HS-27A (cell line): ENCODE results near the gene DYNC2H1.

Experiments used
- DNase-seq: peaks from one replicate; pipeline ENCODE4 v3.0.0-alpha.2; 2012; ENCODE audit warnings: low read depth, missing footprints

Gene DYNC2H1

GRCh38 chr11:103108933-103109817, at the start of gene DYNC2H1:
Gene DYNC2H1 (plus strand): TSS chr11:103109426. CDS start chr11:103109575, 149 bp downstream.
- peak; percentile 53 for DNase-seq

GRCh38 chr11:103061656-103062055, 47.6 kb upstream of the DYNC2H1 start:
- DNase-seq, result no peak

- DNase-seq, result no peak
These were observed 42.1 kb upstream of the DYNC2H1 start for GRCh38 chr11:103067118-103067517.

GRCh38 chr11:103069367-103069766, 39.9 kb upstream of the DYNC2H1 start:
- DNase-seq, result no peak

GRCh38 chr11:103070142-103070541, 39.1 kb upstream of the DYNC2H1 start:
- DNase-seq, result no peak

- DNase-seq, result no peak
These were observed 38.2 kb upstream of the DYNC2H1 start for GRCh38 chr11:103071008-103071407.

- no peak for DNase-seq
These were observed 32.9 kb upstream of the DYNC2H1 start for GRCh38 chr11:103076361-103076760.

GRCh38 chr11:103077554-103077953, 31.7 kb upstream of the DYNC2H1 start:
- DNase-seq, result no peak

- no peak for DNase-seq
These were observed 30.5 kb upstream of the DYNC2H1 start for GRCh38 chr11:103078710-103079109.

- DNase-seq, result no peak
These were observed 29.4 kb upstream of the DYNC2H1 start for GRCh38 chr11:103079833-103080232.

GRCh38 chr11:103085758-103086365, 23.4 kb upstream of the DYNC2H1 start:
- DNase-seq, result no peak

GRCh38 chr11:103086461-103086860, 22.8 kb upstream of the DYNC2H1 start:
- no peak for DNase-seq

- no peak for DNase-seq
These were observed 18.0 kb upstream of the DYNC2H1 start for GRCh38 chr11:103091064-103091800.

- peak; percentile 54 for DNase-seq
These were observed 17.3 kb upstream of the DYNC2H1 start, which contains the start of gene DCUN1D5 for GRCh38 chr11:103091801-103092524. Gene DCUN1D5 (minus strand): TSS chr11:103092160. CDS start chr11:103091872, 288 bp downstream.

- no peak for DNase-seq
These were observed 11.9 kb upstream of the DYNC2H1 start for GRCh38 chr11:103097279-103097678.

- no peak for DNase-seq
These were observed 677 bp downstream of the DYNC2H1 start for GRCh38 chr11:103109818-103110388.

GRCh38 chr11:103110391-103110790, 1.2 kb downstream of the DYNC2H1 start:
- no peak for DNase-seq

- DNase-seq, result no peak
These were observed 2.2 kb downstream of the DYNC2H1 start for GRCh38 chr11:103111400-103111799.

GRCh38 chr11:103112364-103112763, 3.1 kb downstream of the DYNC2H1 start:
- DNase-seq, result no peak

- no peak for DNase-seq
These were observed 5.6 kb downstream of the DYNC2H1 start for GRCh38 chr11:103114836-103115235.

GRCh38 chr11:103125462-103125861, 16.2 kb downstream of the DYNC2H1 start:
- DNase-seq, result no peak
